CD4-positive, CD25-positive, alpha-beta regulatory T cell (primary cell): ENCODE results near the gene SLC39A9. TPM values are rescaled to one million over a fixed set of nuclear protein-coding genes. Genes with fewer than 3 reads are reported as not detected.

Experiments used
- ATAC-seq, 2 donors: fragments of 150-1000 bp; cut with Tn5 transposase; one replicate each; pipeline ENCODE4 v1.10.0; 2021; ENCODE audit warnings: low read depth in 2 of 2, moderate number of reproducible peaks in 2 of 2, moderate library complexity in 1 of 2
- DNase-seq, 3 donors: peaks; one replicate each; pipeline versions ENCODE4 v3.0.0 to v3.0.0-alpha.2; 2012 to 2022; ENCODE audit warnings: mixed read lengths in 1 of 3
- H3K27ac ChIP-seq: one replicate; pipeline ENCODE4 v1.7.0; 2013; ENCODE audit warnings: mild to moderate bottlenecking, low read length; ENCODE audit not compliant: insufficient read depth, poor library complexity, severe bottlenecking
- H3K27me3 ChIP-seq: one replicate; pipeline ENCODE4 v1.7.0; 2013; ENCODE audit warnings: low read length; ENCODE audit not compliant: control insufficient read depth, insufficient read depth
- H3K36me3 ChIP-seq: one replicate; pipeline ENCODE4 v1.7.0; 2013; ENCODE audit warnings: mild to moderate bottlenecking, low read length, moderate library complexity; ENCODE audit not compliant: control insufficient read depth, insufficient read depth
- H3K4me1 ChIP-seq: 2 replicates; pipeline ENCODE4 v1.7.0; 2013; ENCODE audit warnings: mild to moderate bottlenecking, low read length; ENCODE audit not compliant: insufficient read depth, control insufficient read depth, poor library complexity, severe bottlenecking
- H3K4me3 ChIP-seq: one replicate; pipeline ENCODE4 v1.7.0; 2013; ENCODE audit warnings: low read depth, mild to moderate bottlenecking, low read length, moderate library complexity
- H3K9me3 ChIP-seq, 2 experiments: 1 replicate in 1 of 2; 2 replicates in 1 of 2; pipeline ENCODE4 v1.7.0; 2013; ENCODE audit warnings: low read length in 2 of 2, mild to moderate bottlenecking in 1 of 2, moderate library complexity in 1 of 2; ENCODE audit not compliant: control insufficient read depth in 2 of 2
- H3K27ac Mint-ChIP-seq, 3 donors: one replicate each; pipeline ENCODE4 v1.8.0; 2020 to 2022; ENCODE audit warnings: mild to moderate bottlenecking in 3 of 3, mixed read lengths in 3 of 3, moderate library complexity in 2 of 3
- H3K27me3 Mint-ChIP-seq: one replicate; pipeline ENCODE4 v1.8.0; 2022; ENCODE audit warnings: mild to moderate bottlenecking, mixed read lengths
- H3K36me3 Mint-ChIP-seq: one replicate; pipeline ENCODE4 v1.8.0; 2020; ENCODE audit warnings: mixed read lengths
- H3K4me1 Mint-ChIP-seq, 4 donors: one replicate each; pipeline ENCODE4 v1.8.0; 2020 to 2022; ENCODE audit warnings: mixed read lengths in 4 of 4, mild to moderate bottlenecking in 1 of 4
- H3K4me3 Mint-ChIP-seq, 4 donors: one replicate each; pipeline ENCODE4 v1.8.0; 2020 to 2022; ENCODE audit warnings: mild to moderate bottlenecking in 4 of 4, mixed read lengths in 4 of 4, moderate library complexity in 3 of 4
- H3K9me3 Mint-ChIP-seq, 7 donors: one replicate each; pipeline ENCODE4 v1.8.0; 2020 to 2022; ENCODE audit warnings: mixed read lengths in 7 of 7, mild to moderate bottlenecking in 3 of 7, moderate library complexity in 2 of 7
- polyA plus RNA-seq, 4 donors: library from polyadenylated mRNA; unstranded; fragments of 300-500 nt; fragmentation: Illumina TruSeq; gene quantifications; one replicate each; pipeline ENCODE4 v1.2.3, GENCODE V29; 2021
- total RNA-seq: library from RNA; stranded (reverse); gene quantifications from one replicate; pipeline ENCODE4 v1.2.3, GENCODE V29; 2022

SLC39A9 gene, protein sequence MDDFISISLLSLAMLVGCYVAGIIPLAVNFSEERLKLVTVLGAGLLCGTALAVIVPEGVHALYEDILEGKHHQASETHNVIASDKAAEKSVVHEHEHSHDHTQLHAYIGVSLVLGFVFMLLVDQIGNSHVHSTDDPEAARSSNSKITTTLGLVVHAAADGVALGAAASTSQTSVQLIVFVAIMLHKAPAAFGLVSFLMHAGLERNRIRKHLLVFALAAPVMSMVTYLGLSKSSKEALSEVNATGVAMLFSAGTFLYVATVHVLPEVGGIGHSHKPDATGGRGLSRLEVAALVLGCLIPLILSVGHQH
- 33.1 TPM for total RNA-seq
- 10 to 100 TPM; 16.4 to 22.4 (median 22.1) TPM for polyA plus RNA-seq

DNA sequence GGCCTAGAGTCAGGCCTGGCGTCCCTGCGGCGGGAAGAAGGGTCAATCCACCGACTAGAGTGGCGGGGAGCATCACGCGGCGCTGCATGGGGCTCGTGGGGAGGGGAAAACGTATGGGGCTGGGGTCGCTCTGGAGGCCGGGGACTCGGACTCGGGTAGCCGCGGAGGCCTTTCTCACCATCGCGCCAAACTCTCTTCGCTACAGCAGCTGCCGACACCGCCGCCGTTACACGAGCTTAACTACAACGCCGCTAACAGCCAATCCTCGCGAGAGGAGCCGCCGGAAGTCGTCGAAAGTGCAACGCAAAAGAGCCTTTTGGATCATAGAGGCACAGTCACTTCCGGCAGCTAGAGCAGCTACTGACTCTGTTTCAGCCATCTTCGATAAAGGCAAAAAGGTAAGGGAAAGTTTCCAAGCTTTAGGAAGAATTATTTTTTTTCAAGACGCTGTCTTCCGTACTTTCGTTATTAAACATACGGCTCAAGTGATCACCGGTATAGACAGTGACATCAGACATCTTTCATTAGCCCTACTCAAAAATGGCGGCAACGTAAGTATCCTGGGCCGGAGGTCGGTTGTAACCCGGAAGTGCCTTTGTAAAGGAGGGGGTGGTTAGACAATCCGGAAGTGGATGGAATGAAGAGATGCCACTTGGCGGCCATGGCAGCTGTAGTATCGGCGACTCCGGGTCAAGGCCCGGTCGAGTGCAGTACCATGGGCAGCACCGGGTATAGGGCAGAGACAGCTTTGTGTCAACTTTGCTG, at the start of gene SLC39A9, which contains the start of gene ERH:
Gene SLC39A9 (plus strand): TSS at position 640 of the 765 bp plus-strand sequence. CDS start 678 bp downstream, outside the sequence.
Gene ERH (minus strand): TSS at position 247 of the 765 bp plus-strand sequence. CDS start 66 bp downstream, at position 181.
- H3K4me3 Mint-ChIP-seq, result peak within 1 kb of the TSS; percentile 94 to 96 (median 95)
- Histone ChIP-seq H3K4me1 (peaks cover 64% of the 10 kb centered on the region), H3K27me3 (no peaks in the 10 kb centered on the region), H3K36me3 (peaks cover 27% of the 10 kb centered on the region), H3K4me3 (peak within 1 kb of the TSS; percentile 100), H3K9me3 (no peaks in the 10 kb centered on the region), H3K27ac (peak within 1 kb of the TSS; percentile 95)
- H3K27me3 Mint-ChIP-seq, result no peaks in the 10 kb centered on the region
- peak; percentile 86 to 89 for ATAC-seq
- H3K9me3 Mint-ChIP-seq, result no peaks in the 10 kb centered on the region
- peaks cover 41 to 89% (median 59%) of the 10 kb centered on the region in 4 donors for H3K4me1 Mint-ChIP-seq
- DNase-seq, result peak; percentile 94 to 98 (median 97)
- peak within 1 kb of the TSS; percentile 98 to 100 (median 100) for H3K27ac Mint-ChIP-seq
- peaks cover 28% of the 10 kb centered on the region for H3K36me3 Mint-ChIP-seq

GRCh38 chr14:69349091-69349777, 49.3 kb upstream of the SLC39A9 start:
- peaks cover 2 to 7% (median 4%) of the 10 kb centered on the region in 4 donors for H3K4me1 Mint-ChIP-seq
- Histone ChIP-seq H3K27ac (no peak overlapping the region), H3K9me3 (no peaks in the 10 kb centered on the region), H3K4me3 (no peak overlapping the region), H3K4me1 (peaks cover 6% of the 10 kb centered on the region), H3K36me3 (no peaks in the 10 kb centered on the region), H3K27me3 (no peaks in the 10 kb centered on the region)
- ATAC-seq, result no peak
- DNase-seq, result no peak
- H3K9me3 Mint-ChIP-seq, result peaks cover 0 to 2% (median 0%) of the 10 kb centered on the region in 7 donors
- H3K27ac Mint-ChIP-seq, result no peak overlapping the region
- peaks cover 1% of the 10 kb centered on the region for H3K36me3 Mint-ChIP-seq
- peaks cover 4% of the 10 kb centered on the region for H3K27me3 Mint-ChIP-seq
- H3K4me3 Mint-ChIP-seq, result no peak overlapping the region

DNA sequence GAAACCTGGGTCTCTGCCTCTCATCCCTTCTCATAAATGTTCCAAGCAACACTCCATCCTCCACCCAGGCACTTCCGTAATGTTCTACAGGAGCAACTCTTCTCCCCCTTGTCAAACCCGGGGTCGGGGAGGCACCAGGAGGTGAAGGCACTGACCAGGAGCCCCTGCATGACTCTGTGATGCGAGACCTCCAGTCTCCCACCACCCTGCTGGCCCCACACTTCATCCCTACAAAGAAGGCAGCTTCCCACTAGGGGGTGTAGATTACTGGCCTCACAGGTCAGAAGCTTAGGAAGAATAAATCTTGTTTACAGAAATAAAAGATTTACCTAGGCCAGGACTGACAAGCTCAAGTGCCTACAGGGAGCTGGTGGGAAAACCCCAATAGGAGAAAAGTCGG, 47.6 kb upstream of the SLC39A9 start:
- Mint-ChIP-seq H3K4me3 (no peak overlapping the region), H3K27me3 (peaks cover 4% of the 10 kb centered on the region), H3K27ac (no peak overlapping the region), H3K4me1 (peaks cover 5 to 19% (median 13%) of the 10 kb centered on the region in 4 donors), H3K36me3 (peaks cover 5% of the 10 kb centered on the region), H3K9me3 (no peaks in the 10 kb centered on the region)
- Histone ChIP-seq H3K27ac (no peak overlapping the region), H3K36me3 (no peaks in the 10 kb centered on the region), H3K27me3 (no peaks in the 10 kb centered on the region), H3K4me1 (peaks cover 19% of the 10 kb centered on the region), H3K4me3 (no peak overlapping the region), H3K9me3 (no peaks in the 10 kb centered on the region)
- ATAC-seq (no peak), DNase-seq (no peak)

GRCh38 chr14:69351385-69351784, 47.1 kb upstream of the SLC39A9 start:
- ATAC-seq, result no peak
- DNase-seq, result no peak
- Histone ChIP-seq H3K4me1 (peaks cover 19% of the 10 kb centered on the region), H3K27ac (no peak overlapping the region), H3K9me3 (no peaks in the 10 kb centered on the region), H3K36me3 (no peaks in the 10 kb centered on the region), H3K27me3 (no peaks in the 10 kb centered on the region), H3K4me3 (no peak overlapping the region)
- peaks cover 5 to 19% (median 13%) of the 10 kb centered on the region in 4 donors for H3K4me1 Mint-ChIP-seq
- H3K9me3 Mint-ChIP-seq, result no peaks in the 10 kb centered on the region
- H3K27ac Mint-ChIP-seq, result no peak overlapping the region
- H3K4me3 Mint-ChIP-seq, result no peak overlapping the region
- H3K27me3 Mint-ChIP-seq, result peaks cover 4% of the 10 kb centered on the region
- peaks cover 5% of the 10 kb centered on the region for H3K36me3 Mint-ChIP-seq

- no peak for DNase-seq
- peaks cover 19% of the 10 kb centered on the region for H3K4me1 ChIP-seq
- H3K4me3 ChIP-seq, result no peak overlapping the region
- no peak overlapping the region for H3K27ac Mint-ChIP-seq
- no peaks in the 10 kb centered on the region for H3K27me3 ChIP-seq
- ATAC-seq, result no peak
- H3K9me3 ChIP-seq, result no peaks in the 10 kb centered on the region
- no peak overlapping the region for H3K4me3 Mint-ChIP-seq
- H3K27me3 Mint-ChIP-seq, result peaks cover 4% of the 10 kb centered on the region
- H3K36me3 ChIP-seq, result no peaks in the 10 kb centered on the region
- no peak overlapping the region for H3K27ac ChIP-seq
- peaks cover 5 to 19% (median 13%) of the 10 kb centered on the region in 4 donors for H3K4me1 Mint-ChIP-seq
- H3K36me3 Mint-ChIP-seq, result peaks cover 5% of the 10 kb centered on the region
- H3K9me3 Mint-ChIP-seq, result no peaks in the 10 kb centered on the region
Measured at GRCh38 chr14:69351911-69352310, 46.6 kb upstream of the SLC39A9 start.

GRCh38 chr14:69353168-69353567, 45.3 kb upstream of the SLC39A9 start:
- H3K27ac Mint-ChIP-seq, result peak overlapping the region; percentile 62 to 93 (median 77)
- no peaks in the 10 kb centered on the region for H3K9me3 Mint-ChIP-seq
- no peaks in the 10 kb centered on the region for H3K36me3 ChIP-seq
- no peak overlapping the region for H3K4me3 ChIP-seq
- no peak overlapping the region for H3K4me3 Mint-ChIP-seq
- no peak for ATAC-seq
- peaks cover 5% of the 10 kb centered on the region for H3K36me3 Mint-ChIP-seq
- H3K27me3 Mint-ChIP-seq, result peaks cover 4% of the 10 kb centered on the region
- peaks cover 5 to 19% (median 13%) of the 10 kb centered on the region in 4 donors for H3K4me1 Mint-ChIP-seq
- no peak for DNase-seq
- no peaks in the 10 kb centered on the region for H3K27me3 ChIP-seq
- no peaks in the 10 kb centered on the region for H3K9me3 ChIP-seq
- H3K4me1 ChIP-seq, result peaks cover 19% of the 10 kb centered on the region
- no peak overlapping the region for H3K27ac ChIP-seq

DNA sequence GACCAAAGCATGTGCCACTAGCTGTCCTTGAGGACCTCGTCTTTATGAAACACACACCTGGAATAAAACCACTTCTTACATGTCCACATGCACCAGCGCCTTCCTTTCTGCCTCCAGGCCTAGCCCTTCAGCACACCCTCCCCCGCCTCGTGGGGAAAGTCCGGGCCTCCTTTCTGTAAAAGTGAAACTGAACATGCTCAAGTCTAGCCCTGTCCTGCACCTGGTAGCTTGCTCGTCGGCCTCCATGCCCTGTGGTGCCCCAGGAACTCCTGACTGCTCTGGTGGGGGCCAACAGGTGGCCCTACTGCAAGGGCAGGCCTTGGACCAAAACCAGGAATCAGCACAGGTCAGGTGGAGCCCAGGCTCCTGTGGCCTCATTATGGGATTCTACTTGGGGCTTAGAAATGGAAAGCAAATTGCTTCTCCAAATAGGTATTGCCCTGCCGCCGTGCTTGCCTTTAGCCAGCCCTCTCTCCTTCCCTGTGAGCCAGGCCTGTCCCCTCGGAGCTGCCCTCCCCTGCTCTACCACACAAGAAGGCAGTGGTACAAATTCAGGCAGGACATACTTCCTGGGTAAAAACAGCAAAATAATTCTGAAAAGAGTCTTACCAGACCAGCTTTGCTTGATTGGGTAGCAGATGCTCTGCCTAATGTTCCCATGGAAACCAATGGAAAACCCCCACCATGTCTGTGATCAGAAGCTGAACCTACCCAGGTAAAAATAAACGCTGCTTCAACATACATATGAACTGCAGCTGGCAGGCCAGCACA, 43.9 kb upstream of the SLC39A9 start:
- DNase-seq (peak; percentile 20 to 89 (median 52)), ATAC-seq (peak; percentile 87 to 90)
- Histone ChIP-seq H3K4me1 (peaks cover 19% of the 10 kb centered on the region), H3K4me3 (peak overlapping the region; percentile 58), H3K36me3 (no peaks in the 10 kb centered on the region), H3K27ac (peak overlapping the region; percentile 72), H3K9me3 (no peaks in the 10 kb centered on the region), H3K27me3 (no peaks in the 10 kb centered on the region)
- no peaks in the 10 kb centered on the region for H3K27me3 Mint-ChIP-seq
- H3K36me3 Mint-ChIP-seq, result peaks cover 5% of the 10 kb centered on the region
- peak overlapping the region in 3 of 4 donors; percentile 78 to 88 (median 79) for H3K4me3 Mint-ChIP-seq
- peak overlapping the region; percentile 93 to 99 (median 96) for H3K27ac Mint-ChIP-seq
- H3K4me1 Mint-ChIP-seq, result peaks cover 5 to 19% (median 13%) of the 10 kb centered on the region in 4 donors
- H3K9me3 Mint-ChIP-seq, result no peaks in the 10 kb centered on the region
